ENCODE measurements around the gene ATG7. TPM values are rescaled to one million over a fixed set of nuclear protein-coding genes. Genes with fewer than 3 reads are reported as not detected.

ATG7 gene
- total RNA-seq, 1 experiment from 2014 or later = 29.3 TPM

DNA sequence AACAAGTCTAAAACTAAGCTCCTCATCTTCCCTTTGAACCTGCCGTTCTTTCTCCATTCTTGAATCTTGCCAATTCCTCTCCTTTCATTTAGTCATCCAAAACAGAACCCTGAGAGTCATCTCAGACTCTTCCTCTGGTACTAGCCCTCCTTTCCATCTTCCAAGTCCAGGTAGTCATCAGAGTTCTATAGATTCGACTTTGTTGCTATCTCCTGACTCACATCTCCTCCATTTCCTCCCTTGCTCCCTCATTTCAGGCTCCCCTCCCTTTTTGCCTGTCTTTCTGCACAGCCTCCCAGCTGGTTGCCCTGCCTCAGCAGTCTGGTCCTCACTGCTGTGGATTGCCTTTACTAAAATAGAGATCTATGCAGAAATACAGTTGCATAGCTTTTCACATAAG lies 4.7 kb downstream of the ATG7 start:
- Histone ChIP-seq H3K4me2 (ENCODE audit: low read length) (no peak overlapping the region), H3K36me3 (ENCODE audit: control insufficient read depth in 1 of 2, insufficient read depth in 2 of 2, low read length in 2 of 2) (peaks cover 3 to 5% of the 10 kb centered on the region in 2 experiments; a peak in 3 of 4 replicates), H2AFZ (ENCODE audit: low read depth, low read length, poor library complexity, severe bottlenecking) (no peak overlapping the region), H4K20me1 (ENCODE audit: insufficient read depth) (no peaks in the 10 kb centered on the region), H3K27ac (ENCODE audit: low read depth, low read length) (no peak overlapping the region), H3K27me3 (ENCODE audit: insufficient read depth, low read length) (no peaks in the 10 kb centered on the region), H3K4me3 (replicated peaks in 1 of 2; ENCODE audit: low read depth in 1 of 2, low read length in 2 of 2) (no peak overlapping the region), H3K9ac (ENCODE audit: low read length) (no peak overlapping the region), H3K9me3 (ENCODE audit: control insufficient read depth in 1 of 2, insufficient read depth in 1 of 2, low read depth in 1 of 2, low read length in 2 of 2) (no peaks in the 10 kb centered on the region), H3K9me2 (ENCODE audit: insufficient read depth) (no peaks in the 10 kb centered on the region), H3K79me2 (ENCODE audit: insufficient read depth, low read length) (peaks cover 62% of the 10 kb centered on the region), H3K4me1 (ENCODE audit: control insufficient read depth in 1 of 2, insufficient read depth in 2 of 2, low read length in 2 of 2) (peaks cover 6 to 20% of the 10 kb centered on the region in 2 experiments)
- TF ChIP-seq ZBTB33 (IDR thresholded peaks at IDR 0.05; ENCODE audit: extremely low read depth, insufficient replicate concordance, low read length) = no peak
- TF ChIP-seq CBX3 (IDR thresholded peaks at IDR 0.05; ENCODE audit: low read depth) = no peak
- no peak for TF ChIP-seq MAX (IDR thresholded peaks at IDR 0.05)
- TF ChIP-seq ZNF274 (IDR thresholded peaks at IDR 0.05; ENCODE audit: low read depth, low read length) = no peak
- TF ChIP-seq CEBPB (IDR thresholded peaks at IDR 0.05; ENCODE audit: low read depth) = no peak
- no peak for TF ChIP-seq ZFX (IDR thresholded peaks at IDR 0.05)
- TF ChIP-seq POLR2AphosphoS5 (IDR thresholded peaks at IDR 0.05; ENCODE audit: low read depth, low read length) = no peak
- TF ChIP-seq SIN3A (IDR thresholded peaks at IDR 0.05; ENCODE audit: low read depth) = no peak
- TF ChIP-seq FOSL1 (IDR thresholded peaks at IDR 0.05; ENCODE audit: low read depth) = no peak
- TF ChIP-seq, protein P1, sequence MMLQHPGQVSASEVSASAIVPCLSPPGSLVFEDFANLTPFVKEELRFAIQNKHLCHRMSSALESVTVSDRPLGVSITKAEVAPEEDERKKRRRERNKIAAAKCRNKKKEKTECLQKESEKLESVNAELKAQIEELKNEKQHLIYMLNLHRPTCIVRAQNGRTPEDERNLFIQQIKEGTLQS (IDR thresholded peaks at IDR 0.05) = no peak
- no peak for TF ChIP-seq SRF (IDR thresholded peaks at IDR 0.05; ENCODE audit: low read depth)
- TF ChIP-seq, protein P2, sequence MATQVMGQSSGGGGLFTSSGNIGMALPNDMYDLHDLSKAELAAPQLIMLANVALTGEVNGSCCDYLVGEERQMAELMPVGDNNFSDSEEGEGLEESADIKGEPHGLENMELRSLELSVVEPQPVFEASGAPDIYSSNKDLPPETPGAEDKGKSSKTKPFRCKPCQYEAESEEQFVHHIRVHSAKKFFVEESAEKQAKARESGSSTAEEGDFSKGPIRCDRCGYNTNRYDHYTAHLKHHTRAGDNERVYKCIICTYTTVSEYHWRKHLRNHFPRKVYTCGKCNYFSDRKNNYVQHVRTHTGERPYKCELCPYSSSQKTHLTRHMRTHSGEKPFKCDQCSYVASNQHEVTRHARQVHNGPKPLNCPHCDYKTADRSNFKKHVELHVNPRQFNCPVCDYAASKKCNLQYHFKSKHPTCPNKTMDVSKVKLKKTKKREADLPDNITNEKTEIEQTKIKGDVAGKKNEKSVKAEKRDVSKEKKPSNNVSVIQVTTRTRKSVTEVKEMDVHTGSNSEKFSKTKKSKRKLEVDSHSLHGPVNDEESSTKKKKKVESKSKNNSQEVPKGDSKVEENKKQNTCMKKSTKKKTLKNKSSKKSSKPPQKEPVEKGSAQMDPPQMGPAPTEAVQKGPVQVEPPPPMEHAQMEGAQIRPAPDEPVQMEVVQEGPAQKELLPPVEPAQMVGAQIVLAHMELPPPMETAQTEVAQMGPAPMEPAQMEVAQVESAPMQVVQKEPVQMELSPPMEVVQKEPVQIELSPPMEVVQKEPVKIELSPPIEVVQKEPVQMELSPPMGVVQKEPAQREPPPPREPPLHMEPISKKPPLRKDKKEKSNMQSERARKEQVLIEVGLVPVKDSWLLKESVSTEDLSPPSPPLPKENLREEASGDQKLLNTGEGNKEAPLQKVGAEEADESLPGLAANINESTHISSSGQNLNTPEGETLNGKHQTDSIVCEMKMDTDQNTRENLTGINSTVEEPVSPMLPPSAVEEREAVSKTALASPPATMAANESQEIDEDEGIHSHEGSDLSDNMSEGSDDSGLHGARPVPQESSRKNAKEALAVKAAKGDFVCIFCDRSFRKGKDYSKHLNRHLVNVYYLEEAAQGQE (IDR thresholded peaks at IDR 0.05; ENCODE audit: low read depth) = no peak
- TF ChIP-seq, protein P3, sequence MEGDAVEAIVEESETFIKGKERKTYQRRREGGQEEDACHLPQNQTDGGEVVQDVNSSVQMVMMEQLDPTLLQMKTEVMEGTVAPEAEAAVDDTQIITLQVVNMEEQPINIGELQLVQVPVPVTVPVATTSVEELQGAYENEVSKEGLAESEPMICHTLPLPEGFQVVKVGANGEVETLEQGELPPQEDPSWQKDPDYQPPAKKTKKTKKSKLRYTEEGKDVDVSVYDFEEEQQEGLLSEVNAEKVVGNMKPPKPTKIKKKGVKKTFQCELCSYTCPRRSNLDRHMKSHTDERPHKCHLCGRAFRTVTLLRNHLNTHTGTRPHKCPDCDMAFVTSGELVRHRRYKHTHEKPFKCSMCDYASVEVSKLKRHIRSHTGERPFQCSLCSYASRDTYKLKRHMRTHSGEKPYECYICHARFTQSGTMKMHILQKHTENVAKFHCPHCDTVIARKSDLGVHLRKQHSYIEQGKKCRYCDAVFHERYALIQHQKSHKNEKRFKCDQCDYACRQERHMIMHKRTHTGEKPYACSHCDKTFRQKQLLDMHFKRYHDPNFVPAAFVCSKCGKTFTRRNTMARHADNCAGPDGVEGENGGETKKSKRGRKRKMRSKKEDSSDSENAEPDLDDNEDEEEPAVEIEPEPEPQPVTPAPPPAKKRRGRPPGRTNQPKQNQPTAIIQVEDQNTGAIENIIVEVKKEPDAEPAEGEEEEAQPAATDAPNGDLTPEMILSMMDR (IDR thresholded peaks at IDR 0.05 in 2 of 3, conservative IDR thresholded peaks at IDR 0.05 in 1 of 3; ENCODE audit: borderline replicate concordance in 1 of 3, insufficient read depth in 1 of 3, low read depth in 2 of 3, low read length in 2 of 3) = no peak
- no peak for TF ChIP-seq POLR2A (IDR thresholded peaks at IDR 0.05; ENCODE audit: borderline replicate concordance, extremely low read depth, insufficient read depth, insufficient read length)
- TF ChIP-seq JUND (IDR thresholded peaks at IDR 0.05) = no peak
- TF ChIP-seq RAD21 (IDR thresholded peaks at IDR 0.05; ENCODE audit: low read depth) = no peak
- no peak for TF ChIP-seq EZH2phosphoT487 (IDR thresholded peaks at IDR 0.05; ENCODE audit: borderline replicate concordance)
- TF ChIP-seq EZH2 (IDR thresholded peaks at IDR 0.05) = no peak
- no peak for TF ChIP-seq TCF7L2 (IDR thresholded peaks at IDR 0.05; ENCODE audit: borderline replicate concordance, extremely low read depth, insufficient read depth, insufficient read length)
- TF ChIP-seq YY1 (IDR thresholded peaks at IDR 0.05; ENCODE audit: extremely low read depth, insufficient replicate concordance, low read depth, low read length) = no peak
- intact Hi-C loops (cut with micrococcal nuclease) = no loop called here
- CTCF ChIA-PET = no interaction called here
- ATAC-seq (no peak), DNase-seq (ENCODE audit: low read depth, low spot score) (no peak)
- POLR2A ChIA-PET = no interaction called here
- RAD21 ChIA-PET (ENCODE audit: low non-redundant PET in 1 of 2, low total read pairs in 2 of 2, uncharacterized antibody in 2 of 2, unreplicated experiment in 2 of 2) = no interaction called here
- no TSS peak for BruUV-seq (replicated peaks)

Measured in HCT116 (cell line).